ENCODE data around the gene NRXN3. TPM values are rescaled to one million over a fixed set of nuclear protein-coding genes. Genes with fewer than 3 reads are reported as not detected.

The NRXN3 gene
- total RNA-seq, 1 experiment from 2014 or later: not detected

GRCh38 chr14:78611796-78612571, 441.8 kb downstream of the NRXN3 start:
- no peak overlapping the region for H3K4me2 ChIP-seq
- ChIA-PET POLR2A (ENCODE audit: unreplicated experiment) (no interaction called here), CTCF (no interaction called here)
- no peaks in the 10 kb centered on the region for H3K79me2 ChIP-seq (ENCODE audit: low read depth)
- H3K9me2 ChIP-seq (ENCODE audit: insufficient read depth): no peaks in the 10 kb centered on the region
- H4K20me1 ChIP-seq (ENCODE audit: insufficient read depth): no peaks in the 10 kb centered on the region
- TF ChIP-seq EZH2 (IDR thresholded peaks at IDR 0.05; ENCODE audit: low read depth) (no peak), CTCF (conservative IDR thresholded peaks at IDR 0.05) (no peak)
- intact Hi-C loops (cut with micrococcal nuclease; ENCODE audit: unreplicated experiment): no loop called here
- no TSS peak for BruUV-seq (replicated peaks)
- no peaks in the 10 kb centered on the region for H3K4me1 ChIP-seq (replicated peaks; ENCODE audit: insufficient read depth)
- no peaks in the 10 kb centered on the region for H3K36me3 ChIP-seq (ENCODE audit: low read depth)
- no peaks in the 10 kb centered on the region for H3F3A ChIP-seq (ENCODE audit: insufficient read depth, low read depth)
- DNase-seq: no peak
- H3K27ac ChIP-seq: no peak overlapping the region
- no peaks in the 10 kb centered on the region for H3K9me3 ChIP-seq (ENCODE audit: insufficient read depth, low read depth)
- no peak overlapping the region for H2AFZ ChIP-seq
- H3K4me3 ChIP-seq: no peak overlapping the region
- H3K27me3 ChIP-seq (ENCODE audit: insufficient read depth, low read depth): no peaks in the 10 kb centered on the region

GRCh38 chr14:78612666-78613065, 442.5 kb downstream of the NRXN3 start:
- CTCF ChIA-PET: no interaction called here
- Histone ChIP-seq H3K36me3 (ENCODE audit: low read depth) (no peaks in the 10 kb centered on the region), H3K4me3 (no peak overlapping the region), H3K79me2 (ENCODE audit: low read depth) (no peaks in the 10 kb centered on the region), H3K4me2 (no peak overlapping the region), H3K27ac (no peak overlapping the region), H3K9me3 (ENCODE audit: insufficient read depth, low read depth) (no peaks in the 10 kb centered on the region), H3K9me2 (ENCODE audit: insufficient read depth) (no peaks in the 10 kb centered on the region), H3K27me3 (ENCODE audit: insufficient read depth, low read depth) (no peaks in the 10 kb centered on the region), H3F3A (ENCODE audit: insufficient read depth, low read depth) (no peaks in the 10 kb centered on the region), H2AFZ (no peak overlapping the region), H4K20me1 (ENCODE audit: insufficient read depth) (no peaks in the 10 kb centered on the region), H3K4me1 (replicated peaks; ENCODE audit: insufficient read depth) (no peaks in the 10 kb centered on the region)
- TF ChIP-seq EZH2 (IDR thresholded peaks at IDR 0.05; ENCODE audit: low read depth) (no peak), CTCF (conservative IDR thresholded peaks at IDR 0.05) (no peak)
- POLR2A ChIA-PET (ENCODE audit: unreplicated experiment): no interaction called here
- intact Hi-C loops (cut with micrococcal nuclease; ENCODE audit: unreplicated experiment): no loop called here
- BruUV-seq (replicated peaks): no TSS peak
- no peak for DNase-seq

GRCh38 chr14:78614593-78614992, 444.4 kb downstream of the NRXN3 start:
- no peak overlapping the region for H3K27ac ChIP-seq
- no peak for DNase-seq
- BruUV-seq (replicated peaks): no TSS peak
- no peaks in the 10 kb centered on the region for H3K4me1 ChIP-seq (replicated peaks; ENCODE audit: insufficient read depth)
- no peaks in the 10 kb centered on the region for H3K27me3 ChIP-seq (ENCODE audit: insufficient read depth, low read depth)
- intact Hi-C loops (cut with micrococcal nuclease; ENCODE audit: unreplicated experiment): no loop called here
- no peak overlapping the region for H3K4me2 ChIP-seq
- H2AFZ ChIP-seq: no peak overlapping the region
- no peaks in the 10 kb centered on the region for H3K9me2 ChIP-seq (ENCODE audit: insufficient read depth)
- H4K20me1 ChIP-seq (ENCODE audit: insufficient read depth): no peaks in the 10 kb centered on the region
- H3F3A ChIP-seq (ENCODE audit: insufficient read depth, low read depth): no peaks in the 10 kb centered on the region
- no peaks in the 10 kb centered on the region for H3K9me3 ChIP-seq (ENCODE audit: insufficient read depth, low read depth)
- ChIA-PET POLR2A (ENCODE audit: unreplicated experiment) (no interaction called here), CTCF (no interaction called here)
- H3K36me3 ChIP-seq (ENCODE audit: low read depth): no peaks in the 10 kb centered on the region
- TF ChIP-seq CTCF (conservative IDR thresholded peaks at IDR 0.05): no peak
- no peak for TF ChIP-seq EZH2 (IDR thresholded peaks at IDR 0.05; ENCODE audit: low read depth)
- H3K4me3 ChIP-seq: no peak overlapping the region
- no peaks in the 10 kb centered on the region for H3K79me2 ChIP-seq (ENCODE audit: low read depth)

Measured in PC-9 (cell line).